ENCODE data around the gene SUSD6. TPM values are rescaled to one million over a fixed set of nuclear protein-coding genes. Genes with fewer than 3 reads are reported as not detected.

Gene SUSD6
- total and polyA plus RNA-seq, 2 donors (not counting 1 experiment from before 2014, with no cell fraction given): 62.3 to 97.8 TPM

- Mint-ChIP-seq H3K4me3 (peak overlapping the region; percentile 64), H3K27ac (peak overlapping the region; percentile 66), H3K27me3 (no peaks in the 10 kb centered on the region), H3K9me3 (ENCODE audit: insufficient read depth) (no peaks in the 10 kb centered on the region), H3K4me1 (peaks cover 91% of the 10 kb centered on the region)
- intact Hi-C loops (cut with micrococcal nuclease): loop anchor here (1.0 kb wide), 1 partner anchor 8 kb away; no protein-coding TSS in a partner anchor
- Histone ChIP-seq H3K79me2 (ENCODE audit: control insufficient read depth, insufficient read depth, low read length) (peaks cover 100% of the 10 kb centered on the region), H3K36me3 (replicated peaks in 1 of 2; ENCODE audit: control extremely low read depth in 1 of 2, control insufficient read depth in 1 of 2, extremely low read depth in 1 of 2, insufficient read depth in 2 of 2, low read length in 1 of 2) (peaks cover 5 to 31% of the 10 kb centered on the region in 2 experiments), H3K27me3 (replicated peaks in 1 of 4; ENCODE audit: control extremely low read depth in 1 of 4, control insufficient read depth in 3 of 4, insufficient read depth in 4 of 4, low read length in 3 of 4) (no peaks in the 10 kb centered on the region), H3K9me3 (ENCODE audit: control extremely low read depth in 1 of 3, control insufficient read depth in 2 of 3, insufficient read depth in 1 of 3, low read length in 2 of 3) (peaks cover 0 to 11% (median 0%) of the 10 kb centered on the region in 3 donors), H3K4me3 (ENCODE audit: control extremely low read depth in 1 of 5, extremely low read depth in 1 of 5, insufficient read depth in 1 of 5, low read depth in 2 of 5, low read length in 4 of 5) (no peak overlapping the region), H3K27ac (ENCODE audit: low read length in 2 of 2) (peak overlapping the region; percentile 41 to 80), H3K9ac (ENCODE audit: low read length) (no peak overlapping the region), H3K4me2 (replicated peaks; ENCODE audit: low read depth, low read length, poor library complexity, severe bottlenecking) (peak overlapping the region; percentile 29), H2AFZ (ENCODE audit: insufficient read depth, low read depth, low read length, poor library complexity, severe bottlenecking) (no peak overlapping the region), H3K4me1 (ENCODE audit: control insufficient read depth in 2 of 2, insufficient read depth in 2 of 2, low read length in 2 of 2) (peaks cover 72 to 86% of the 10 kb centered on the region in 2 donors), H4K20me1 (ENCODE audit: control insufficient read depth, insufficient read depth, low read length, poor library complexity, severe bottlenecking) (peaks cover 88% of the 10 kb centered on the region)
- TF ChIP-seq EZH2 (IDR thresholded peaks at IDR 0.05; ENCODE audit: borderline replicate concordance, insufficient read depth, low read depth, low read length, poor library complexity, severe bottlenecking) (no peak), CTCF (IDR thresholded peaks at IDR 0.05) (no peak)
- ATAC-seq (ENCODE audit: low read depth) (no peak), DNase-seq (no peak)
- POLR2A ChIA-PET: no interaction called here
- CTCF ChIA-PET: interaction anchor here (1.3 to 1.9 kb wide), 3 partner anchors 9 to 61 kb away, joined by 3 to 5 read pairs (median 3); no protein-coding TSS in a partner anchor
- no CpG with 5 or more reads among the region's 1 CpG for WGBS (ENCODE audit: insufficient coverage)
These were observed 54.2 kb downstream of the SUSD6 start for GRCh38 chr14:69665631-69666030.

GRCh38 chr14:69666112-69666511 is 54.7 kb downstream of the SUSD6 start:
- H3K4me1 ChIP-seq (ENCODE audit: control insufficient read depth in 2 of 2, insufficient read depth in 2 of 2, low read length in 2 of 2): peaks cover 77 to 86% of the 10 kb centered on the region in 2 donors
- H3K4me3 ChIP-seq (ENCODE audit: control extremely low read depth in 1 of 5, extremely low read depth in 1 of 5, insufficient read depth in 1 of 5, low read depth in 2 of 5, low read length in 4 of 5): no peak overlapping the region
- H3K79me2 ChIP-seq (ENCODE audit: control insufficient read depth, insufficient read depth, low read length): peaks cover 100% of the 10 kb centered on the region
- ATAC-seq (ENCODE audit: low read depth): no peak
- H3K36me3 ChIP-seq (replicated peaks in 1 of 2; ENCODE audit: control extremely low read depth in 1 of 2, control insufficient read depth in 1 of 2, extremely low read depth in 1 of 2, insufficient read depth in 2 of 2, low read length in 1 of 2): peaks cover 8 to 26% of the 10 kb centered on the region in 2 experiments
- no peaks in the 10 kb centered on the region for H3K27me3 ChIP-seq (replicated peaks in 1 of 4; ENCODE audit: control extremely low read depth in 1 of 4, control insufficient read depth in 3 of 4, insufficient read depth in 4 of 4, low read length in 3 of 4)
- CTCF ChIA-PET: interaction anchor here (1.3 to 1.6 kb wide), 2 partner anchors 9 to 13 kb away, joined by 3 read pairs; no protein-coding TSS in a partner anchor
- H3K9me3 ChIP-seq (ENCODE audit: control extremely low read depth in 1 of 3, control insufficient read depth in 2 of 3, insufficient read depth in 1 of 3, low read length in 2 of 3): peaks cover 0 to 11% (median 0%) of the 10 kb centered on the region in 3 donors
- peak overlapping the region; percentile 59 for H3K4me2 ChIP-seq (replicated peaks; ENCODE audit: low read depth, low read length, poor library complexity, severe bottlenecking)
- H2AFZ ChIP-seq (ENCODE audit: insufficient read depth, low read depth, low read length, poor library complexity, severe bottlenecking): no peak overlapping the region
- POLR2A ChIA-PET: interaction anchor here (0.9 kb wide), 1 partner anchor 54 kb away, joined by 3 read pairs; no protein-coding TSS in a partner anchor
- H3K27me3 Mint-ChIP-seq: no peaks in the 10 kb centered on the region
- DNase-seq: no peak
- intact Hi-C loops (cut with micrococcal nuclease): no loop called here
- no CpG with 5 or more reads among the region's 3 CpGs for WGBS (ENCODE audit: insufficient coverage)
- no peak overlapping the region for H3K9ac ChIP-seq (ENCODE audit: low read length)
- H3K27ac Mint-ChIP-seq: peak overlapping the region; percentile 66
- TF ChIP-seq CTCF (IDR thresholded peaks at IDR 0.05) (no peak), EZH2 (IDR thresholded peaks at IDR 0.05; ENCODE audit: borderline replicate concordance, insufficient read depth, low read depth, low read length, poor library complexity, severe bottlenecking) (no peak)
- peak overlapping the region; percentile 64 for H3K4me3 Mint-ChIP-seq
- peaks cover 91% of the 10 kb centered on the region for H3K4me1 Mint-ChIP-seq
- peaks cover 88% of the 10 kb centered on the region for H4K20me1 ChIP-seq (ENCODE audit: control insufficient read depth, insufficient read depth, low read length, poor library complexity, severe bottlenecking)
- no peaks in the 10 kb centered on the region for H3K9me3 Mint-ChIP-seq (ENCODE audit: insufficient read depth)
- H3K27ac ChIP-seq (ENCODE audit: low read length in 2 of 2): peak overlapping the region in 1 of 2 donors; percentile 80

All from B cell (primary cell).